Choroid plexus epithelial cell (primary cell): ENCODE results near the gene KLRK1.

Experiments
- DNase-seq: peaks from one replicate; pipeline ENCODE4 v3.0.0-alpha.2; 2010; ENCODE audit warnings: low read depth
- H3K4me3 ChIP-seq: 2 replicates; pipeline ENCODE4 v1.5.1; 2011; ENCODE audit warnings: low read depth, mild to moderate bottlenecking, control low read depth, low read length, moderate library complexity
- TF ChIP-seq, protein P1 (sequence below): conservative IDR thresholded peaks from 2 replicates; pipeline ENCODE4 v1.5.1; 2011; ENCODE audit warnings: low read depth, mild to moderate bottlenecking, control low read depth, inconsistent platforms, low read length, moderate library complexity

Gene KLRK1

DNA sequence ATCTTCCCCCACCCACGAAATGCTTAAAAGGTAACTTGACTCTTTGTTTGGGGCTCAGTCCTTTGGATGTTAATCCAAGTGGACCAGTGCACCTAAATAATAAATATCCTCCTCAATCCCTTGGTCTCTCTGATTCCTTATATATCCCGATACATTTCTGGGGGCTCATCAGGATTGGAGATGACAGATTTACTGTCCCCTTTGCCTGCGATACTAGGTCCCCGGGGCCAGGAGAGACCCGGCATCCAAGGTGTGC is 26.3 kb downstream of the KLRK1 start:
- no peak for DNase-seq
- peak overlapping the region; percentile 56 for H3K4me3 ChIP-seq
- TF ChIP-seq, protein P1, sequence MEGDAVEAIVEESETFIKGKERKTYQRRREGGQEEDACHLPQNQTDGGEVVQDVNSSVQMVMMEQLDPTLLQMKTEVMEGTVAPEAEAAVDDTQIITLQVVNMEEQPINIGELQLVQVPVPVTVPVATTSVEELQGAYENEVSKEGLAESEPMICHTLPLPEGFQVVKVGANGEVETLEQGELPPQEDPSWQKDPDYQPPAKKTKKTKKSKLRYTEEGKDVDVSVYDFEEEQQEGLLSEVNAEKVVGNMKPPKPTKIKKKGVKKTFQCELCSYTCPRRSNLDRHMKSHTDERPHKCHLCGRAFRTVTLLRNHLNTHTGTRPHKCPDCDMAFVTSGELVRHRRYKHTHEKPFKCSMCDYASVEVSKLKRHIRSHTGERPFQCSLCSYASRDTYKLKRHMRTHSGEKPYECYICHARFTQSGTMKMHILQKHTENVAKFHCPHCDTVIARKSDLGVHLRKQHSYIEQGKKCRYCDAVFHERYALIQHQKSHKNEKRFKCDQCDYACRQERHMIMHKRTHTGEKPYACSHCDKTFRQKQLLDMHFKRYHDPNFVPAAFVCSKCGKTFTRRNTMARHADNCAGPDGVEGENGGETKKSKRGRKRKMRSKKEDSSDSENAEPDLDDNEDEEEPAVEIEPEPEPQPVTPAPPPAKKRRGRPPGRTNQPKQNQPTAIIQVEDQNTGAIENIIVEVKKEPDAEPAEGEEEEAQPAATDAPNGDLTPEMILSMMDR = no peak

GRCh38 chr12:10362828-10363657 is 26.8 kb downstream of the KLRK1 start:
- DNase-seq = peak; percentile 64
- TF ChIP-seq, protein P1 = no peak
- H3K4me3 ChIP-seq = no peak overlapping the region

GRCh38 chr12:10362325-10362724 is 27.5 kb downstream of the KLRK1 start:
- H3K4me3 ChIP-seq = no peak overlapping the region
- TF ChIP-seq, protein P1 = no peak
- DNase-seq = no peak

- TF ChIP-seq, protein P1 = no peak
- no peak overlapping the region for H3K4me3 ChIP-seq
- peak; percentile 89 for DNase-seq
Observed at GRCh38 chr12:10361622-10362021, 28.2 kb downstream of the KLRK1 start.

- peak; percentile 65 for DNase-seq
- H3K4me3 ChIP-seq = no peak overlapping the region
- TF ChIP-seq, protein P1 = no peak
Observed at GRCh38 chr12:10361084-10361483, 28.8 kb downstream of the KLRK1 start.

GRCh38 chr12:10358969-10359368 is 30.9 kb downstream of the KLRK1 start:
- no peak overlapping the region for H3K4me3 ChIP-seq
- TF ChIP-seq, protein P1 = no peak
- DNase-seq = no peak

DNA sequence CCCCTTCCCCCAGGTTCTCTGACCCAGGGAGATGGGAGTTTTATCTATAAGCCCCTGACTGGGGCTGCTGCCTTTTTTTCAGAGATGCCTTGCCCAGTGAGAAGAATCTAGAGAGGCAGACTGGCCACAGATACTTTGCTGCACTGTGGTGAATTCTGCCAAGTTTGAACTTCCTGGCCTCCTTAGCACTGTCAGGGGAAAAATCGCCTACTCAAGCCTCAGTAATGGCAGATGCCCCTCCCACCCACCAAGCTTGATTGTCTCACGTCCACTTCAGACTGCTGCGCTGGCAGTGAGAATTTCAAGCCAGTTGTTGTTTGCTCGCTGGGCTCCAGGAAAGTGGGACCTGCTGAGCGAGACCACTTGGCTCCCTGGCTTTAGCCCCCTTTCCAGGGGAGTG is 31.7 kb downstream of the KLRK1 start:
- TF ChIP-seq, protein P1 = no peak
- no peak for DNase-seq
- no peak overlapping the region for H3K4me3 ChIP-seq
